ENCODE results near the gene GAD2.

The GAD2 gene

DNA sequence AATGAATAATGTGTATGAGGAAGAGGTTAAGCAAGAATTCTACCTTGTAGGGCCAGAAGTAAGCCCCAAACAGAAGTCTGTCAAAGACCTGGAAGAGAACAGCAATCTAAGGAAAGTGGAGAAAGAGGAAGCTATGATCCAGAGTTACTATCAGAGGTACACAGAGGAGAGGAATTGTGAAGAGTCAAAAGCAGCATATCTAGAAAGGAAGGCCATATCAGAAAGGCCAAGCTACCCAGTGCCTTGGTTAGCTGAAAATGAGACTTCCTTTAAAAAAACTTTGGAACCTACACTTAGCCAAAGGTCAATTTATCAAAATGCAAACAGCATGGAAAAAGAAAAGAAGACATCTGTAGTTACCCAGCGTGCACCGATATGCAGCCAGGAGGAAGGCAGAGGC, 42.7 kb upstream of the GAD2 start:
- TF ChIP-seq ZFP3 (CRISPR knock-in tag; IDR thresholded peaks at IDR 0.05) (no peak), RARB (CRISPR knock-in tag; IDR thresholded peaks at IDR 0.05) (no peak), BACH2 (CRISPR knock-in tag; IDR thresholded peaks at IDR 0.05; ENCODE audit: borderline replicate concordance) (no peak), PPARA (CRISPR knock-in tag; IDR thresholded peaks at IDR 0.05; ENCODE audit: borderline replicate concordance) (no peak), ZNF8 (CRISPR knock-in tag; IDR thresholded peaks at IDR 0.05) (no peak), ESRRG (CRISPR knock-in tag; IDR thresholded peaks at IDR 0.05) (no peak), ZC3H10 (CRISPR knock-in tag; IDR thresholded peaks at IDR 0.05) (no peak), GLIS3 (CRISPR knock-in tag; IDR thresholded peaks at IDR 0.05) (no peak)
- TF ChIP-seq, protein P1, sequence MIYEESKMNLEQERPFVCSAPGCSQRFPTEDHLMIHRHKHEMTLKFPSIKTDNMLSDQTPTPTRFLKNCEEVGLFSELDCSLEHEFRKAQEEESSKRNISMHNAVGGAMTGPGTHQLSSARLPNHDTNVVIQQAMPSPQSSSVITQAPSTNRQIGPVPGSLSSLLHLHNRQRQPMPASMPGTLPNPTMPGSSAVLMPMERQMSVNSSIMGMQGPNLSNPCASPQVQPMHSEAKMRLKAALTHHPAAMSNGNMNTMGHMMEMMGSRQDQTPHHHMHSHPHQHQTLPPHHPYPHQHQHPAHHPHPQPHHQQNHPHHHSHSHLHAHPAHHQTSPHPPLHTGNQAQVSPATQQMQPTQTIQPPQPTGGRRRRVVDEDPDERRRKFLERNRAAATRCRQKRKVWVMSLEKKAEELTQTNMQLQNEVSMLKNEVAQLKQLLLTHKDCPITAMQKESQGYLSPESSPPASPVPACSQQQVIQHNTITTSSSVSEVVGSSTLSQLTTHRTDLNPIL (CRISPR knock-in tag; IDR thresholded peaks at IDR 0.05; ENCODE audit: low read depth): no peak
- TF ChIP-seq, protein P2, sequence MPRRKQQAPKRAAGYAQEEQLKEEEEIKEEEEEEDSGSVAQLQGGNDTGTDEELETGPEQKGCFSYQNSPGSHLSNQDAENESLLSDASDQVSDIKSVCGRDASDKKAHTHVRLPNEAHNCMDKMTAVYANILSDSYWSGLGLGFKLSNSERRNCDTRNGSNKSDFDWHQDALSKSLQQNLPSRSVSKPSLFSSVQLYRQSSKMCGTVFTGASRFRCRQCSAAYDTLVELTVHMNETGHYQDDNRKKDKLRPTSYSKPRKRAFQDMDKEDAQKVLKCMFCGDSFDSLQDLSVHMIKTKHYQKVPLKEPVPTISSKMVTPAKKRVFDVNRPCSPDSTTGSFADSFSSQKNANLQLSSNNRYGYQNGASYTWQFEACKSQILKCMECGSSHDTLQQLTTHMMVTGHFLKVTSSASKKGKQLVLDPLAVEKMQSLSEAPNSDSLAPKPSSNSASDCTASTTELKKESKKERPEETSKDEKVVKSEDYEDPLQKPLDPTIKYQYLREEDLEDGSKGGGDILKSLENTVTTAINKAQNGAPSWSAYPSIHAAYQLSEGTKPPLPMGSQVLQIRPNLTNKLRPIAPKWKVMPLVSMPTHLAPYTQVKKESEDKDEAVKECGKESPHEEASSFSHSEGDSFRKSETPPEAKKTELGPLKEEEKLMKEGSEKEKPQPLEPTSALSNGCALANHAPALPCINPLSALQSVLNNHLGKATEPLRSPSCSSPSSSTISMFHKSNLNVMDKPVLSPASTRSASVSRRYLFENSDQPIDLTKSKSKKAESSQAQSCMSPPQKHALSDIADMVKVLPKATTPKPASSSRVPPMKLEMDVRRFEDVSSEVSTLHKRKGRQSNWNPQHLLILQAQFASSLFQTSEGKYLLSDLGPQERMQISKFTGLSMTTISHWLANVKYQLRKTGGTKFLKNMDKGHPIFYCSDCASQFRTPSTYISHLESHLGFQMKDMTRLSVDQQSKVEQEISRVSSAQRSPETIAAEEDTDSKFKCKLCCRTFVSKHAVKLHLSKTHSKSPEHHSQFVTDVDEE (CRISPR knock-in tag; IDR thresholded peaks at IDR 0.05): no peak
- no peak for ATAC-seq

DNA sequence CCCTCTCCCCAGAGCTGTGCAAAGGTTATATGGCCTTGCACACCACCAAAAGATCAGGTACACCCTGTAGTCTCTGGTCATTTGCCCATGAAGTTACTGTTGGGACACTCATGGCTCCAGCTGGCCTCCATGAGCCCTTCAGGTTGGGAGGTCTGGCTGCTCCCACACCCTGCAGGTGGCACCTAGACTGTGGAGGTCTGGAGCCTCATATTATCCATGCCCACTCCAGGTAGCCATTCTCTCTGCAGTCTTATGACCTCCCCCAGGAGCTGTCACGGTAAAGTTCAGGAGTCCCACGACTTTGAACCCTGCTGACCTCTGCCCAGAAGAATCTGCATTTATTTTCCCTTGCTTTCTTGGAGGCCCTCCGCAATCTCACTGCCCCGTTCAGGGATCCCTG, 39.2 kb upstream of the GAD2 start:
- TF ChIP-seq, protein P3, sequence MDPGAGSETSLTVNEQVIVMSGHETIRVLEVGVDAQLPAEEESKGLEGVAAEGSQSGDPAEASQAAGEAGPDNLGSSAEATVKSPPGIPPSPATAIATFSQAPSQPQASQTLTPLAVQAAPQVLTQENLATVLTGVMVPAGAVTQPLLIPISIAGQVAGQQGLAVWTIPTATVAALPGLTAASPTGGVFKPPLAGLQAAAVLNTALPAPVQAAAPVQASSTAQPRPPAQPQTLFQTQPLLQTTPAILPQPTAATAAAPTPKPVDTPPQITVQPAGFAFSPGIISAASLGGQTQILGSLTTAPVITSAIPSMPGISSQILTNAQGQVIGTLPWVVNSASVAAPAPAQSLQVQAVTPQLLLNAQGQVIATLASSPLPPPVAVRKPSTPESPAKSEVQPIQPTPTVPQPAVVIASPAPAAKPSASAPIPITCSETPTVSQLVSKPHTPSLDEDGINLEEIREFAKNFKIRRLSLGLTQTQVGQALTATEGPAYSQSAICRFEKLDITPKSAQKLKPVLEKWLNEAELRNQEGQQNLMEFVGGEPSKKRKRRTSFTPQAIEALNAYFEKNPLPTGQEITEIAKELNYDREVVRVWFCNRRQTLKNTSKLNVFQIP (CRISPR knock-in tag; IDR thresholded peaks at IDR 0.05; ENCODE audit: borderline replicate concordance, low read depth): no peak
- TF ChIP-seq ARNTL (CRISPR knock-in tag; IDR thresholded peaks at IDR 0.05; ENCODE audit: borderline replicate concordance, low read depth) (no peak), ZNF70 (CRISPR knock-in tag; IDR thresholded peaks at IDR 0.05) (no peak), PPARA (CRISPR knock-in tag; IDR thresholded peaks at IDR 0.05; ENCODE audit: borderline replicate concordance) (no peak), ISL1 (CRISPR knock-in tag; IDR thresholded peaks at IDR 0.05) (no peak), ZNF8 (CRISPR knock-in tag; IDR thresholded peaks at IDR 0.05) (no peak), ESRRG (CRISPR knock-in tag; IDR thresholded peaks at IDR 0.05) (no peak), ZFP3 (CRISPR knock-in tag; IDR thresholded peaks at IDR 0.05) (no peak), GLIS3 (CRISPR knock-in tag; IDR thresholded peaks at IDR 0.05) (no peak), ZNF565 (CRISPR knock-in tag; conservative IDR thresholded peaks at IDR 0.05; ENCODE audit: low read depth) (no peak), TCF4 (CRISPR knock-in tag; IDR thresholded peaks at IDR 0.05; ENCODE audit: borderline replicate concordance) (no peak), ZC3H10 (CRISPR knock-in tag; IDR thresholded peaks at IDR 0.05) (no peak), RARB (CRISPR knock-in tag; IDR thresholded peaks at IDR 0.05) (no peak)
- TF ChIP-seq, protein P4, sequence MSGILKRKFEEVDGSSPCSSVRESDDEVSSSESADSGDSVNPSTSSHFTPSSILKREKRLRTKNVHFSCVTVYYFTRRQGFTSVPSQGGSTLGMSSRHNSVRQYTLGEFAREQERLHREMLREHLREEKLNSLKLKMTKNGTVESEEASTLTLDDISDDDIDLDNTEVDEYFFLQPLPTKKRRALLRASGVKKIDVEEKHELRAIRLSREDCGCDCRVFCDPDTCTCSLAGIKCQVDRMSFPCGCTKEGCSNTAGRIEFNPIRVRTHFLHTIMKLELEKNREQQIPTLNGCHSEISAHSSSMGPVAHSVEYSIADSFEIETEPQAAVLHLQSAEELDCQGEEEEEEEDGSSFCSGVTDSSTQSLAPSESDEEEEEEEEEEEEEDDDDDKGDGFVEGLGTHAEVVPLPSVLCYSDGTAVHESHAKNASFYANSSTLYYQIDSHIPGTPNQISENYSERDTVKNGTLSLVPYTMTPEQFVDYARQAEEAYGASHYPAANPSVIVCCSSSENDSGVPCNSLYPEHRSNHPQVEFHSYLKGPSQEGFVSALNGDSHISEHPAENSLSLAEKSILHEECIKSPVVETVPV (CRISPR knock-in tag; IDR thresholded peaks at IDR 0.05): no peak
- TF ChIP-seq, protein P2 (CRISPR knock-in tag; IDR thresholded peaks at IDR 0.05): no peak
- ATAC-seq: no peak

DNA sequence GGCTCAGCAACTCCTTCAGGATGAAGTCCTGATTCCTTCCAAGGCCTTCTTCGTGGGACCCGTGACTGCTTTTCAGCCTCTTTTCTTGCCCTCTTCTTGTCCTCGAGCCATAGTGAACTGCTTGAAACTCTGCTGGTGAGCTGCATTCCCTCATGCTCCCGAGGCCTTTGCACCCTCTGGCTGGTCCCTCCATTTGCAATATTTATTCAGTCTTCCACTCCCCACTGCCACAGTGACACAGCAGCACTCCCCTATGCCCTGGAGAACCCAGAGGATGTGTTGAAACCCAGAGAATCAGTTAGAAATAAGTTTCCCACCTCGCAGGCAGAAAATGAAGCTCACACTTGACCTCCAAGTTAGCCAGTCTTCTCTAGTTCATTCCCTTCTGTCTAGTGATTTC, 22.3 kb upstream of the GAD2 start:
- TF ChIP-seq, protein P1 (CRISPR knock-in tag; IDR thresholded peaks at IDR 0.05; ENCODE audit: low read depth): no peak
- no peak for TF ChIP-seq PPARA (CRISPR knock-in tag; IDR thresholded peaks at IDR 0.05; ENCODE audit: borderline replicate concordance)
- no peak for TF ChIP-seq BACH2 (CRISPR knock-in tag; IDR thresholded peaks at IDR 0.05; ENCODE audit: borderline replicate concordance)
- TF ChIP-seq, protein P5, sequence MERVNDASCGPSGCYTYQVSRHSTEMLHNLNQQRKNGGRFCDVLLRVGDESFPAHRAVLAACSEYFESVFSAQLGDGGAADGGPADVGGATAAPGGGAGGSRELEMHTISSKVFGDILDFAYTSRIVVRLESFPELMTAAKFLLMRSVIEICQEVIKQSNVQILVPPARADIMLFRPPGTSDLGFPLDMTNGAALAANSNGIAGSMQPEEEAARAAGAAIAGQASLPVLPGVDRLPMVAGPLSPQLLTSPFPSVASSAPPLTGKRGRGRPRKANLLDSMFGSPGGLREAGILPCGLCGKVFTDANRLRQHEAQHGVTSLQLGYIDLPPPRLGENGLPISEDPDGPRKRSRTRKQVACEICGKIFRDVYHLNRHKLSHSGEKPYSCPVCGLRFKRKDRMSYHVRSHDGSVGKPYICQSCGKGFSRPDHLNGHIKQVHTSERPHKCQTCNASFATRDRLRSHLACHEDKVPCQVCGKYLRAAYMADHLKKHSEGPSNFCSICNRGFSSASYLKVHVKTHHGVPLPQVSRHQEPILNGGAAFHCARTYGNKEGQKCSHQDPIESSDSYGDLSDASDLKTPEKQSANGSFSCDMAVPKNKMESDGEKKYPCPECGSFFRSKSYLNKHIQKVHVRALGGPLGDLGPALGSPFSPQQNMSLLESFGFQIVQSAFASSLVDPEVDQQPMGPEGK (CRISPR knock-in tag; IDR thresholded peaks at IDR 0.05; ENCODE audit: borderline replicate concordance): no peak
- no peak for TF ChIP-seq ZC3H10 (CRISPR knock-in tag; IDR thresholded peaks at IDR 0.05)
- ATAC-seq: no peak

All from SK-N-SH treated with all-trans-retinoic acid at 6 μM for 48 hours (cell line).